Heart left ventricle (tissue), 13 donors: Measurements from ENCODE around the gene ADD2.

Experiments
- CTCF ChIP-seq, 12 donors: fragments of 200-600 bp; sonication (generic) in 4 of 12; IDR thresholded peaks; one replicate each; pipeline versions ENCODE4 v1.5.0 to v1.8.0; 2018 to 2022; ENCODE audit warnings: antibody characterized with exemption in 12 of 12, mild to moderate bottlenecking in 5 of 12
- POLR2A ChIP-seq, 2 donors: fragments of 450-650 bp; IDR thresholded peaks; one replicate each; pipeline ENCODE4 v1.6.1; 2017; ENCODE audit warnings: antibody characterized with exemption in 2 of 2, mild to moderate bottlenecking in 2 of 2, moderate library complexity in 2 of 2
- donor health status: ischemic (EF 13 %, LVEDD 7.1; RV severe dilation, severe dysfunction).
- donor health status: DM: no; HTN: yes; CAD: no.
- donor health status: DM: no; HTN: no; CAD: no.
- donor health status: ischemic (EF 25% LVEDD 6.9; RV normal size, moderate dysfunction).
- donor health status: ischemic (EF 25% LVEDD 5.7; RV mildly dilated, moderate dysfunction).
- donor health status: ischemic (EF 35%, LVEDD 5.7; RV mildly dilated, moderate dysfunction).
- donor health status: nonischemic (EF 11% LVEDD 7.7; RV severe dilation, severe dysfunction).
- donor health status: DM: yes; HTN: yes; CAD: no.
- donor health status: PGD.
- donor health status: ischemic (EF 29% LVEDD 5.4; RV normal size, mild dysfunction).
- donor health status: nonischemic (EF 23%, LVEDD 6.1; RV moderate dilation, normal function).

- no peak for TF ChIP-seq POLR2A (IDR thresholded peaks at IDR 0.05)
- TF ChIP-seq CTCF (IDR thresholded peaks at IDR 0.05) = peak in 4 of 12 donors; percentile 15 to 26 (median 21)
These were observed 124.3 kb downstream of the ADD2 start for GRCh38 chr2:70643715-70644114.
